ENCODE data around the gene KRT33B. TPM values are rescaled to one million over a fixed set of nuclear protein-coding genes. Genes with fewer than 3 reads are reported as not detected.

Gene KRT33B
- not detected for total RNA-seq

DNA sequence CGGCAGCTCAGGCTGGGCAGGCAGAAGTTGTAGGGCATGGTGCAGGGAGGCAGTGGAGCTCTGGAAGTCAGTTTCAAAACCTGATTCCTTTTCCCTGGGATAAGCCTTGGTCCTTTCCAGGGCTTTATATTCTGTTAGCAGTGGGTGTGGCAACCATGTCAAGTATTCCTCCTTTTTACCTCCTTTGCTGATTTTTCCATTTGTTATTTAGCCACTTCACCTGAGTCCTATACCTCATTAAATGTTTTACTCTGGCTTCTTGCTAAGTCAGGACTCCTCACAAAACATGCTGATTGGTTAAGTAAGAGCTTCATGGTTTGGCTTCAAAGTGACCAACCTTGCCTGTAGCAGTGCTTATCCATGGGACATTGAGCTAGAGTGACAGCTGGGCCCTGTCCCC, at the start of gene KRT33B:
Gene KRT33B (minus strand): TSS at position 101 of the 400 bp plus-strand sequence. CDS start 63 bp downstream, at position 38.
- no peaks in the 10 kb centered on the region for H3K36me3 Mint-ChIP-seq (ENCODE audit: low read depth)
- CTCF ChIA-PET = interaction anchor here (0.8 to 1.3 kb wide), 2 partner anchors 47 to 179 kb away, joined by 4 read pairs; no protein-coding TSS in a partner anchor
- POLR2A ChIA-PET = no interaction called here
- peaks cover 2% of the 10 kb centered on the region for H3K27me3 Mint-ChIP-seq (ENCODE audit: low read depth)
- no peaks in the 10 kb centered on the region for H3K9me3 Mint-ChIP-seq (ENCODE audit: insufficient read depth)
- no peaks in the 10 kb centered on the region for H3K4me1 Mint-ChIP-seq (ENCODE audit: low read depth)
- ATAC-seq (no peak), DNase-seq (no peak)
- H3K4me3 Mint-ChIP-seq = no peak within 1 kb of the TSS
- H3K27ac Mint-ChIP-seq = no peak within 1 kb of the TSS

DNA sequence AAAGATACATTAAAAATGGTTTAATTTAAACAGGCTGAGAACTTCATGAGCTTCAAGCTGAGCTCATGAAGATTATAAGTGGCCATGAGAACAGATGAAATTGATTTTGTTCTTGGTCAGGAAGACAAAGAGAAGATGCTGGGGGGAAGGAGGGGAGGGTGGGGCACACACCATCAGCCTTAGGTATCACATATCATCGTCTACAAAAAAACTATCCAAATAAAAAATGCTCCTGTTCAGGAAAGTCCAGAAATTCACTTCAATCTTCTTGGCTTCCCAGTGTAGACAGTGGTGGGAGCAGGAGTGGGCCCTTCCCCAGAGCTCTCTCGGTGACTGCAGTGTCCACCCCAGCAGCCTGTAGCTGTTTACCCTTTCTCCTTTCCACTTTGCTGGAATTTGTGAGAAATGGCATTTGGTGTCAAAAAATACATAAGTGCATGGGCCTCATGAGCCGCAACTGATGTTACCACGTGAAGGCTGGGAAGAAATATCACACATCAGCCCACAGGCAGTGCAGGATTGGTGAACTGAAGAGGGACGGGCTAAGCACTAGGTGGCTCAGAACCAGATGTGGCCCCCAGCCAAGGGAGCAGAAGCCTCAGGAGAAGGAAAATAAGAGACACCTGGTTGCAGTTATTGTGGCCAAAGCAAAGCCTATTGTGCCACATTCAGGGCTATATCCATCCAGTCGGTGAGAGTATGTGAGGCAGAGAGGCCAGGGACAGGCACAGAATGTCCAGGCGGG, 48.7 kb upstream of the KRT33B start:
- Mint-ChIP-seq H3K4me3 (no peak overlapping the region), H3K27ac (no peak overlapping the region), H3K4me1 (ENCODE audit: low read depth) (no peaks in the 10 kb centered on the region), H3K27me3 (ENCODE audit: low read depth) (no peaks in the 10 kb centered on the region), H3K36me3 (ENCODE audit: low read depth) (no peaks in the 10 kb centered on the region), H3K9me3 (ENCODE audit: insufficient read depth) (no peaks in the 10 kb centered on the region)
- CTCF ChIA-PET = interaction anchor here (0.7 to 2.0 kb wide), 7 partner anchors 11 to 131 kb away, joined by 3 to 7 read pairs (median 3); no protein-coding TSS in a partner anchor
- POLR2A ChIA-PET = no interaction called here
- no peak for DNase-seq
- no peak for ATAC-seq

DNA sequence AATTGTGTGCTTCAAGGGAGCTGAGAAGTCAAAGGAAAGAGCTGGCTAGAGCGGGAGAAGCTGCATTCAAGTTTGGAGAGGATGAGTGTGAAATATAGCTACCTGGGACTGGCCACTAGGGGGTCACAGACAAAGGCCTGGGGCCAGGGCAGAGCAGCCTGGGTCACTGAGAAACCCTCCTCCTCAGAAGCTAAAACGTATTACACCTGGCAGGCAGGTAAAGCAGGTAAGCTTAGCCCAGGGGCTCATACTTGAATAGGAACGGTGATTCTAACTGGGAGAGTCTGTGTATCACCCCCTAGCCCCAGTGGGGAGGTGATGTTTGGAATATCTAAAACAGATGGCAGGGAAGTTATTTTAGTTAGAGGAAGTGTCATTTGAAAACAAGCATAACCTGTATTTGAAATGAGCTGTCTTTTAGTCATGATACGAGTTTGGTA, 48.0 kb upstream of the KRT33B start:
- Mint-ChIP-seq H3K4me1 (ENCODE audit: low read depth) (no peaks in the 10 kb centered on the region), H3K27ac (no peak overlapping the region), H3K4me3 (no peak overlapping the region), H3K36me3 (ENCODE audit: low read depth) (no peaks in the 10 kb centered on the region), H3K9me3 (ENCODE audit: insufficient read depth) (no peaks in the 10 kb centered on the region), H3K27me3 (ENCODE audit: low read depth) (no peaks in the 10 kb centered on the region)
- ATAC-seq = no peak
- CTCF ChIA-PET = interaction anchor here (0.7 to 2.0 kb wide), 7 partner anchors 10 to 131 kb away, joined by 3 to 7 read pairs (median 3); no protein-coding TSS in a partner anchor
- no peak for DNase-seq
- POLR2A ChIA-PET = no interaction called here

DNA sequence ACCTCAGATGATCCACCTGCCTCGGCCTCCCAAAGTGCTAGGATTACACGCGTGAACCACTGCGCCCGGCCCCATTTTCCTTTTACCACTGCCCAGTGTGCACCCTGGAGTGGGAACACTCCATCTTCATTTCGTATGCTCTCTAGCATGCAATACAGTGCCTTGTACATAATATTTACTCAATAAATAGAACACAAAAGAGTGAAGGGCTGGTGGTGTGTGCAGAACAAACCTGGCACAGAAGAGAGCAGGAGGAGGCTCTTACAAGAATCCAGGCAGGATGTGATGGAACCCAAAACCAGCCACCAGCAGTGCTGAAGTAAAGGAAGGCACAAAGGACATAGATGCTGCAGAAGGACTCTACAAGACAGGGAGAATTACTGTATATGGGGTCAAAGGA, 47.5 kb upstream of the KRT33B start:
- ATAC-seq (no peak), DNase-seq (no peak)
- ChIA-PET POLR2A (no interaction called here), CTCF (interaction anchor here (0.7 to 2.0 kb wide), 7 partner anchors 10 to 132 kb away, joined by 3 to 7 read pairs (median 4); no protein-coding TSS in a partner anchor)
- Mint-ChIP-seq H3K27me3 (ENCODE audit: low read depth) (no peaks in the 10 kb centered on the region), H3K36me3 (ENCODE audit: low read depth) (no peaks in the 10 kb centered on the region), H3K4me3 (no peak overlapping the region), H3K27ac (no peak overlapping the region), H3K9me3 (ENCODE audit: insufficient read depth) (no peaks in the 10 kb centered on the region), H3K4me1 (ENCODE audit: low read depth) (no peaks in the 10 kb centered on the region)

GRCh38 chr17:41416479-41416878, 46.9 kb upstream of the KRT33B start:
- Mint-ChIP-seq H3K9me3 (ENCODE audit: insufficient read depth) (no peaks in the 10 kb centered on the region), H3K27me3 (ENCODE audit: low read depth) (no peaks in the 10 kb centered on the region), H3K36me3 (ENCODE audit: low read depth) (no peaks in the 10 kb centered on the region), H3K4me1 (ENCODE audit: low read depth) (no peaks in the 10 kb centered on the region), H3K4me3 (no peak overlapping the region), H3K27ac (no peak overlapping the region)
- POLR2A ChIA-PET = no interaction called here
- ATAC-seq (no peak), DNase-seq (no peak)
- CTCF ChIA-PET = interaction anchor here (1.0 to 1.8 kb wide), 3 partner anchors 15 to 94 kb away, joined by 3 to 4 read pairs (median 4); no protein-coding TSS in a partner anchor

DNA sequence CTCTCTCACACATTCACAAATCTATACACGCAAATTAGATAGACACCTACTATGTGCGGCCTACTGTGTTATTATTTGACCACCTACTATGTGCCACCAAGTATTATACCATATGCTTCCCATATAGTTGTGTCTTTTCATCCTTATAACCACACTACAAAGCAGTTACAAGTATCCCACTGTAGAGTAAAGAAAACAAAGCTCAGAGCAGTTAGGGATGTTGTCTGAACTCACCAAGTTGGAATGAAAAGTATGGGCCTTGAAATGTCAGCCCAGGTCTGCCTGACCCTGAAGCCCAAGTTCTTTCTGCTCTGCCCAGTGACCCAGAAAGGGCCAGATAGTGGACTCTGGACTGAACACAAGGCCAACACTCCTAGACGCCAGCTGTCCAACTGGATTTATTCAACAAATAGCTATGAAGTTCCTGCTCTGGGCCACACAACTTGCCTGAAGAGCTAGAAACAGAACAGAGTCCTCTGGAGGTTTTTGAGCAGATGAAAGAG, 46.3 kb upstream of the KRT33B start:
- Mint-ChIP-seq H3K4me1 (ENCODE audit: low read depth) (no peaks in the 10 kb centered on the region), H3K36me3 (ENCODE audit: low read depth) (no peaks in the 10 kb centered on the region), H3K4me3 (no peak overlapping the region), H3K27me3 (ENCODE audit: low read depth) (no peaks in the 10 kb centered on the region), H3K27ac (no peak overlapping the region), H3K9me3 (ENCODE audit: insufficient read depth) (no peaks in the 10 kb centered on the region)
- ChIA-PET CTCF (interaction anchor here (1.0 to 1.8 kb wide), 3 partner anchors 14 to 94 kb away, joined by 3 to 4 read pairs (median 4); no protein-coding TSS in a partner anchor), POLR2A (no interaction called here)
- no peak for DNase-seq
- ATAC-seq = no peak

- Mint-ChIP-seq H3K4me1 (ENCODE audit: low read depth) (no peaks in the 10 kb centered on the region), H3K36me3 (ENCODE audit: low read depth) (no peaks in the 10 kb centered on the region), H3K27ac (no peak overlapping the region), H3K9me3 (ENCODE audit: insufficient read depth) (no peaks in the 10 kb centered on the region), H3K27me3 (ENCODE audit: low read depth) (no peaks in the 10 kb centered on the region), H3K4me3 (no peak overlapping the region)
- POLR2A ChIA-PET = no interaction called here
- DNase-seq (no peak), ATAC-seq (no peak)
- CTCF ChIA-PET = interaction anchor here (1.0 to 1.8 kb wide), 2 partner anchors 14 to 19 kb away, joined by 3 to 4 read pairs; no protein-coding TSS in a partner anchor
Observed at GRCh38 chr17:41415411-41415810, 45.8 kb upstream of the KRT33B start.

GRCh38 chr17:41413982-41414381, 44.4 kb upstream of the KRT33B start:
- Mint-ChIP-seq H3K4me1 (ENCODE audit: low read depth) (peaks cover 3% of the 10 kb centered on the region), H3K36me3 (ENCODE audit: low read depth) (no peaks in the 10 kb centered on the region), H3K27ac (no peak overlapping the region), H3K4me3 (no peak overlapping the region), H3K27me3 (ENCODE audit: low read depth) (no peaks in the 10 kb centered on the region), H3K9me3 (ENCODE audit: insufficient read depth) (no peaks in the 10 kb centered on the region)
- DNase-seq (no peak), ATAC-seq (no peak)
- CTCF ChIA-PET = no interaction called here
- POLR2A ChIA-PET = no interaction called here

DNA sequence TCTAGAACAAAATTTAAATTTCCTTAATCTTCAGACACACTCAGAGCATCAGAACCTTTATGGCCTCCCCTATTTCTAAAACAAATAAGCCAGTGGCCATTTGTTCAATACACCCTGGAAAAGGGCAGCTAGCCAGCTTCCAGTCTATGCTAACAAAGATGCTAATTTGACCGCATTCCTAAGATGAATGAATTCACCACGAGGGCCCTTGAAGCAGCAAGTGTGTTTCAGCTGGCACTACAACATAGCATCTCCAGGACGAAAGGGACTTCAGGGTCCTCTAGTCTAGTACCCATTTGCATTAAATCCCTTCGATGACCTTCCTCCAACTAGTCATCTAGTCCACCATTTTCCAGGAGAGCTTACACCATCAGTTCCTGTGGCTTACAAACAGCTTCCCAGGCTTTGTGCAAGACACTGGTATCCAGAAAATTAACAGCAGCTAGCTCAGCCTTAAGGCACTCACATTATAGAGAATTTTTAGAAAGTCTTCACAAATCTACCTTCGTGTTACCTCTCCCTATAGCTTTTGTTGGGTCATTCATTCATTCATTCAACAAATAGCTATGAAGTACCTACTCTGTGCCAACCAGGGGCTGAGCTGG, 43.8 kb upstream of the KRT33B start:
- Mint-ChIP-seq H3K4me1 (ENCODE audit: low read depth) (peaks cover 5% of the 10 kb centered on the region), H3K27me3 (ENCODE audit: low read depth) (no peaks in the 10 kb centered on the region), H3K9me3 (ENCODE audit: insufficient read depth) (no peaks in the 10 kb centered on the region), H3K4me3 (no peak overlapping the region), H3K27ac (no peak overlapping the region), H3K36me3 (ENCODE audit: low read depth) (no peaks in the 10 kb centered on the region)
- no peak for ATAC-seq
- DNase-seq = no peak
- ChIA-PET POLR2A (no interaction called here), CTCF (no interaction called here)

GRCh38 chr17:41411072-41411840, 41.6 kb upstream of the KRT33B start:
- no peaks in the 10 kb centered on the region for H3K27me3 Mint-ChIP-seq (ENCODE audit: low read depth)
- no peak overlapping the region for H3K4me3 Mint-ChIP-seq
- H3K4me1 Mint-ChIP-seq (ENCODE audit: low read depth) = peaks cover 5% of the 10 kb centered on the region
- H3K36me3 Mint-ChIP-seq (ENCODE audit: low read depth) = no peaks in the 10 kb centered on the region
- ChIA-PET POLR2A (no interaction called here), CTCF (no interaction called here)
- ATAC-seq (no peak), DNase-seq (no peak)
- no peak overlapping the region for H3K27ac Mint-ChIP-seq
- H3K9me3 Mint-ChIP-seq (ENCODE audit: insufficient read depth) = no peaks in the 10 kb centered on the region

- DNase-seq = no peak
- no peaks in the 10 kb centered on the region for H3K27me3 Mint-ChIP-seq (ENCODE audit: low read depth)
Observed at GRCh38 chr17:41407226-41407625, 37.6 kb upstream of the KRT33B start.

More at GRCh38 chr17:41407226-41407625, 37.6 kb upstream of the KRT33B start:
- ATAC-seq = no peak
- Mint-ChIP-seq H3K4me1 (ENCODE audit: low read depth) (peaks cover 28% of the 10 kb centered on the region), H3K9me3 (ENCODE audit: insufficient read depth) (no peaks in the 10 kb centered on the region), H3K36me3 (ENCODE audit: low read depth) (no peaks in the 10 kb centered on the region), H3K27ac (no peak overlapping the region), H3K4me3 (no peak overlapping the region)
- CTCF ChIA-PET = interaction anchor here (1.7 kb wide), 1 partner anchor 10 kb away, joined by 5 read pairs; no protein-coding TSS in a partner anchor
- POLR2A ChIA-PET = no interaction called here
